Stimulated activated CD4-positive, alpha-beta T cell treated with anti-CD3 and anti-CD28 coated beads, Interleukin-2, amount 100 ng/mL, for 24 hours (primary cell): ENCODE data around the gene DPP10.
A peak's percentile ranks its signal among the peaks of the same experiment; 100 is the strongest.

ENCODE experiments used
- DNase-seq, 2 donors: peaks; one replicate each; pipeline ENCODE4 v3.0.0-alpha.2; 2020

The DPP10 gene

GRCh38 chr2:114610677-114611076 lies 168.2 kb downstream of the DPP10 start:
- no peak for DNase-seq

- DNase-seq = no peak
These were observed 172.2 kb downstream of the DPP10 start for GRCh38 chr2:114614592-114614991.

GRCh38 chr2:114628481-114628880 lies 186.0 kb downstream of the DPP10 start:
- no peak for DNase-seq

- DNase-seq = no peak
These were observed 188.7 kb downstream of the DPP10 start for GRCh38 chr2:114631146-114631545.

GRCh38 chr2:114642166-114642770 lies 199.8 kb downstream of the DPP10 start:
- no peak for DNase-seq

GRCh38 chr2:114642988-114643553 lies 200.6 kb downstream of the DPP10 start:
- DNase-seq = no peak

- DNase-seq = no peak
These were observed 209.5 kb downstream of the DPP10 start for GRCh38 chr2:114651933-114652332.

- DNase-seq = no peak
These were observed 217.4 kb downstream of the DPP10 start for GRCh38 chr2:114659880-114660279.

- peak in 1 of 2 donors; percentile 6 for DNase-seq
These were observed 219.8 kb downstream of the DPP10 start for GRCh38 chr2:114661971-114662939.

GRCh38 chr2:114668415-114668814 lies 226.0 kb downstream of the DPP10 start:
- DNase-seq = no peak

GRCh38 chr2:114683251-114683650 lies 240.8 kb downstream of the DPP10 start:
- no peak for DNase-seq

- DNase-seq = no peak
These were observed 242.0 kb downstream of the DPP10 start for GRCh38 chr2:114684403-114684802.

- no peak for DNase-seq
These were observed 242.7 kb downstream of the DPP10 start for GRCh38 chr2:114685102-114685501.

GRCh38 chr2:114688241-114688640 lies 245.8 kb downstream of the DPP10 start:
- DNase-seq = no peak

GRCh38 chr2:114698520-114698919 lies 256.1 kb downstream of the DPP10 start:
- DNase-seq = no peak

- DNase-seq = no peak
These were observed 257.0 kb downstream of the DPP10 start for GRCh38 chr2:114699423-114699944.

GRCh38 chr2:114700440-114700839 lies 258.0 kb downstream of the DPP10 start:
- no peak for DNase-seq

- DNase-seq = no peak
These were observed 267.8 kb downstream of the DPP10 start for GRCh38 chr2:114709936-114710850.

- no peak for DNase-seq
These were observed 271.9 kb downstream of the DPP10 start for GRCh38 chr2:114714313-114714712.

- DNase-seq = no peak
These were observed 274.6 kb downstream of the DPP10 start for GRCh38 chr2:114717049-114717448.

- DNase-seq = no peak
These were observed 282.0 kb downstream of the DPP10 start for GRCh38 chr2:114724454-114724853.

GRCh38 chr2:114727012-114727411 lies 284.6 kb downstream of the DPP10 start:
- no peak for DNase-seq
